Vagina (tissue), 2 donors: ENCODE data around the gene GTPBP4.

Experiments used
- POLR2A ChIP-seq, 2 donors: fragments of 450-650 bp; IDR thresholded peaks; one replicate each; pipeline ENCODE4 v1.6.1; 2017; ENCODE audit warnings: antibody characterized with exemption in 2 of 2, mild to moderate bottlenecking in 2 of 2, moderate library complexity in 2 of 2
- TF ChIP-seq, protein P1 (sequence below), 3 experiments: fragments of 450-650 bp in 2 of 3; fragments of 200-600 bp in 1 of 3; sonication (generic) in 1 of 3; IDR thresholded peaks; one replicate each; pipeline ENCODE4 v1.5.1; 2017 to 2019; ENCODE audit warnings: antibody characterized with exemption in 3 of 3, mild to moderate bottlenecking in 2 of 3, moderate library complexity in 2 of 3

DNA sequence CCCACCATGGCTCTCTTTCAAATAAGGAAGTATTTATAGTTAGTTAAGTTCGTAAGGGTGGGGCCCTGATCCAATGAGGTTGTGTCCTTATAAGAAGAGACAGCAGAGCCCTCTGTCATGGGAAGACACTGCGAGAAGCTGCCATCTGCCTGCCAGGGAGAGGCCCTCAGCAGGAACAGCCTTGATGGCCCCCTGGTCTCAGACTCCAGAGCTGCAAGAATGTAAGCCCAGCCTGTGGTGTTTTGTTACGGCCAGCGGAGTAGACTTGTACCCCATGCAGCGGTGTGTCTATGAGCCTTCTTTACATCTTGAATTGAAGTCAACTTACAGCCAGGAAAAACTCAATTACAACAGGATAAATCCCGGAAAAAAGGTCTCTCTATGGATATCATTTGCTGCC, 42.5 kb upstream of the GTPBP4 start:
- TF ChIP-seq, protein P1, sequence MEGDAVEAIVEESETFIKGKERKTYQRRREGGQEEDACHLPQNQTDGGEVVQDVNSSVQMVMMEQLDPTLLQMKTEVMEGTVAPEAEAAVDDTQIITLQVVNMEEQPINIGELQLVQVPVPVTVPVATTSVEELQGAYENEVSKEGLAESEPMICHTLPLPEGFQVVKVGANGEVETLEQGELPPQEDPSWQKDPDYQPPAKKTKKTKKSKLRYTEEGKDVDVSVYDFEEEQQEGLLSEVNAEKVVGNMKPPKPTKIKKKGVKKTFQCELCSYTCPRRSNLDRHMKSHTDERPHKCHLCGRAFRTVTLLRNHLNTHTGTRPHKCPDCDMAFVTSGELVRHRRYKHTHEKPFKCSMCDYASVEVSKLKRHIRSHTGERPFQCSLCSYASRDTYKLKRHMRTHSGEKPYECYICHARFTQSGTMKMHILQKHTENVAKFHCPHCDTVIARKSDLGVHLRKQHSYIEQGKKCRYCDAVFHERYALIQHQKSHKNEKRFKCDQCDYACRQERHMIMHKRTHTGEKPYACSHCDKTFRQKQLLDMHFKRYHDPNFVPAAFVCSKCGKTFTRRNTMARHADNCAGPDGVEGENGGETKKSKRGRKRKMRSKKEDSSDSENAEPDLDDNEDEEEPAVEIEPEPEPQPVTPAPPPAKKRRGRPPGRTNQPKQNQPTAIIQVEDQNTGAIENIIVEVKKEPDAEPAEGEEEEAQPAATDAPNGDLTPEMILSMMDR (IDR thresholded peaks at IDR 0.05), result no peak
- TF ChIP-seq POLR2A (IDR thresholded peaks at IDR 0.05), result no peak
